IMR-90 (cell line): Measurements from ENCODE around the gene SPPL2C. TPM values are rescaled to one million over a fixed set of nuclear protein-coding genes. Genes with fewer than 3 reads are reported as not detected.

ENCODE experiments used
- ATAC-seq: fragments of 200-7000 bp; cut with Tn5 transposase; 2 replicates; pipeline ENCODE4 v1.9.1; 2020; ENCODE audit warnings: low read depth, mild to moderate bottlenecking, moderate library complexity
- BruUV-seq: library from RNA; stranded (reverse); fragments of 400-500 nt; replicated peaks from 2 replicates; lab custom pipeline; 2021; lab: Mats Ljungman, UMichigan
- CTCF ChIA-PET: fragments of 300-600 bp; formaldehyde crosslinking; extraction: SDS; loops from one replicate; lab custom pipeline; 2021; ENCODE audit warnings: antibody characterized with exemption; lab: Yijun Ruan, JAX
- POLR2A ChIA-PET: fragments of 300-600 bp; sonication (Branson Sonifier 250); formaldehyde crosslinking; loops from one replicate; lab custom pipeline; 2022; ENCODE audit warnings: antibody characterized with exemption; ENCODE audit not compliant: unreplicated experiment; lab: Charles Lee
- DNase-seq: peaks from one replicate; pipeline ENCODE4 v3.0.0; 2013
- H2AFZ ChIP-seq: replicated peaks from 2 replicates; pipeline ENCODE3; 2013; ENCODE audit warnings: low read length, mild to moderate bottlenecking; ENCODE audit not compliant: poor library complexity
- H2AK5ac ChIP-seq: 2 replicates; pipeline ENCODE4 v1.6.1; 2013; ENCODE audit warnings: low read depth, low read length, inconsistent platforms
- H2AK9ac ChIP-seq: replicated peaks from 2 replicates; pipeline ENCODE3; 2013; ENCODE audit warnings: mild to moderate bottlenecking, low read depth, low read length, moderate library complexity; ENCODE audit not compliant: poor library complexity
- H2BK120ac ChIP-seq: 2 replicates; pipeline ENCODE4 v1.6.1; 2013; ENCODE audit warnings: low read depth, low read length, inconsistent platforms
- H2BK15ac ChIP-seq: 3 replicates; pipeline ENCODE4 v1.6.1; 2013; ENCODE audit warnings: low read depth, low read length, inconsistent platforms
- H2BK20ac ChIP-seq: 2 replicates; pipeline ENCODE4 v1.6.1; 2013; ENCODE audit warnings: low read depth, mild to moderate bottlenecking, inconsistent platforms, low read length, moderate library complexity
- H2BK5ac ChIP-seq: 2 replicates; pipeline ENCODE4 v1.6.1; 2013; ENCODE audit warnings: mild to moderate bottlenecking, low read depth, low read length, inconsistent platforms; ENCODE audit not compliant: poor library complexity, severe bottlenecking
- H3K14ac ChIP-seq: replicated peaks from 2 replicates; pipeline ENCODE4 v1.6.1; 2013; ENCODE audit warnings: low read depth, low read length, inconsistent platforms
- H3K18ac ChIP-seq: 2 replicates; pipeline ENCODE4 v1.6.1; 2013; ENCODE audit warnings: low read depth, low read length, control low read depth
- H3K23ac ChIP-seq: 2 replicates; pipeline ENCODE4 v1.6.1; 2013; ENCODE audit warnings: low read depth, low read length, inconsistent platforms
- H3K27ac ChIP-seq: 2 replicates; pipeline ENCODE4 v1.5.1; 2013; ENCODE audit warnings: mild to moderate bottlenecking, control low read depth, low read length; ENCODE audit not compliant: insufficient read depth
- H3K27me3 ChIP-seq: 2 replicates; pipeline ENCODE4 v1.6.1; 2013; ENCODE audit warnings: low read length; ENCODE audit not compliant: control insufficient read depth, insufficient read depth
- H3K36me3 ChIP-seq: 2 replicates; pipeline ENCODE4 v1.6.1; 2013; ENCODE audit warnings: low read length, mixed read lengths; ENCODE audit not compliant: control insufficient read depth, insufficient read depth
- H3K4ac ChIP-seq: 2 replicates; pipeline ENCODE4 v1.6.1; 2013; ENCODE audit warnings: low read depth, low read length, inconsistent platforms
- H3K4me1 ChIP-seq: 2 replicates; pipeline ENCODE4 v1.6.1; 2013; ENCODE audit warnings: low read length, mixed read lengths; ENCODE audit not compliant: control insufficient read depth, insufficient read depth
- H3K4me2 ChIP-seq: 2 replicates; pipeline ENCODE4 v1.6.1; 2013; ENCODE audit warnings: low read depth, mild to moderate bottlenecking, control low read depth, low read length, moderate library complexity
- H3K4me3 ChIP-seq: 2 replicates; pipeline ENCODE4 v1.5.1; 2013; ENCODE audit warnings: low read depth, mild to moderate bottlenecking, control low read depth, low read length, moderate library complexity; ENCODE audit not compliant: insufficient read depth
- H3K56ac ChIP-seq: 2 replicates; pipeline ENCODE4 v1.6.1; 2013; ENCODE audit warnings: low read length, inconsistent platforms; ENCODE audit not compliant: insufficient read depth; ENCODE audit errors: extremely low read depth
- H3K79me1 ChIP-seq, 2 experiments: 2 replicates each; pipeline ENCODE4 v1.6.1; 2013; ENCODE audit warnings: low read length in 2 of 2, inconsistent platforms in 1 of 2, low read depth in 1 of 2
- H3K9ac ChIP-seq: 2 replicates; pipeline ENCODE4 v1.6.1; 2013; ENCODE audit warnings: low read depth, low read length, control low read depth
- H3K9me1 ChIP-seq: 2 replicates; pipeline ENCODE4 v1.6.1; 2013; ENCODE audit warnings: low read length, inconsistent platforms; ENCODE audit not compliant: insufficient read depth
- H3K9me3 ChIP-seq: 2 replicates; pipeline ENCODE4 v1.6.1; 2013; ENCODE audit warnings: low read length; ENCODE audit not compliant: control insufficient read depth, insufficient read depth
- H4K20me1 ChIP-seq: 2 replicates; pipeline ENCODE4 v1.6.1; 2013; ENCODE audit warnings: low read length, inconsistent platforms; ENCODE audit not compliant: insufficient read depth
- H4K5ac ChIP-seq: 2 replicates; pipeline ENCODE4 v1.6.1; 2013; ENCODE audit warnings: mild to moderate bottlenecking, low read depth, low read length, control low read depth
- H4K8ac ChIP-seq, 2 experiments: 2 replicates each; pipeline ENCODE4 v1.6.1; 2013; ENCODE audit warnings: low read depth in 2 of 2, low read length in 2 of 2, control low read depth in 1 of 2, inconsistent platforms in 1 of 2
- H4K91ac ChIP-seq: 2 replicates; pipeline ENCODE4 v1.6.1; 2013; ENCODE audit warnings: low read depth, low read length, inconsistent platforms; ENCODE audit not compliant: insufficient read depth
- BHLHE40 ChIP-seq: fragments of 150-350 bp; IDR thresholded peaks from 2 replicates; pipeline ENCODE4 v1.6.1; 2016; ENCODE audit warnings: mild to moderate bottlenecking, low read depth, low read length
- CEBPB ChIP-seq: IDR thresholded peaks from 2 replicates; pipeline ENCODE4 v1.6.1; 2012; ENCODE audit warnings: low read depth, low read length, improper control_type of control experiment
- CHD1 ChIP-seq: IDR thresholded peaks from 2 replicates; pipeline ENCODE4 v1.6.1; 2012; ENCODE audit warnings: low read depth, low read length, improper control_type of control experiment
- CTCF ChIP-seq: conservative IDR thresholded peaks from 2 replicates; pipeline ENCODE4 v1.5.1; 2012; ENCODE audit warnings: mild to moderate bottlenecking, low read depth, low read length, improper control_type of control experiment
- ELK1 ChIP-seq: fragments of 150-350 bp; IDR thresholded peaks from 2 replicates; pipeline ENCODE4 v1.6.1; 2016; ENCODE audit warnings: low read depth, mild to moderate bottlenecking, low read length, moderate library complexity, borderline replicate concordance
- FOS ChIP-seq: fragments of 150-350 bp; IDR thresholded peaks from 2 replicates; pipeline ENCODE4 v1.6.1; 2016; ENCODE audit warnings: low read depth, low read length
- MAFK ChIP-seq: IDR thresholded peaks from 2 replicates; pipeline ENCODE4 v1.6.1; 2012; ENCODE audit warnings: low read depth, low read length, improper control_type of control experiment
- MAZ ChIP-seq: IDR thresholded peaks from 2 replicates; pipeline ENCODE4 v1.6.1; 2012; ENCODE audit warnings: low read depth, mild to moderate bottlenecking, low read length, improper control_type of control experiment, moderate library complexity, borderline replicate concordance
- MXI1 ChIP-seq: IDR thresholded peaks from 2 replicates; pipeline ENCODE4 v1.6.1; 2012; ENCODE audit warnings: low read depth, mild to moderate bottlenecking, low read length, moderate library complexity, borderline replicate concordance
- NFE2L2 ChIP-seq: fragments of 150-350 bp; IDR thresholded peaks from 2 replicates; pipeline ENCODE4 v1.6.1; 2016; ENCODE audit warnings: low read depth, mild to moderate bottlenecking, low read length
- POLR2A ChIP-seq: IDR thresholded peaks from 2 replicates; pipeline ENCODE4 v1.6.1; 2012; ENCODE audit warnings: mild to moderate bottlenecking, low read depth, low read length
- RAD21 ChIP-seq: IDR thresholded peaks from 2 replicates; pipeline ENCODE4 v1.6.1; 2012; ENCODE audit warnings: low read length, improper control_type of control experiment
- RCOR1 ChIP-seq: IDR thresholded peaks from 2 replicates; pipeline ENCODE4 v1.6.1; 2012; ENCODE audit warnings: mild to moderate bottlenecking, low read length, improper control_type of control experiment; ENCODE audit not compliant: insufficient replicate concordance
- RFX5 ChIP-seq: IDR thresholded peaks from 2 replicates; pipeline ENCODE4 v1.8.0; 2012; ENCODE audit warnings: low read depth, mild to moderate bottlenecking, low read length, moderate library complexity
- SMC3 ChIP-seq: fragments of 150-350 bp; IDR thresholded peaks from 2 replicates; pipeline ENCODE4 v1.6.1; 2016; ENCODE audit warnings: low read depth, mild to moderate bottlenecking, antibody characterized with exemption, low read length, moderate library complexity
- USF2 ChIP-seq: fragments of 150-350 bp; IDR thresholded peaks from 2 replicates; pipeline ENCODE4 v1.6.1; 2017; ENCODE audit warnings: mild to moderate bottlenecking, antibody characterized with exemption, low read length, low read depth
- WGBS, 2 experiments: methylation state at CpG; one replicate each; pipeline versions ENCODE4 v1.1.5 to v1.1.7; 2013; ENCODE audit warnings: missing lambda C conversion rate in 2 of 2; ENCODE audit not compliant: insufficient read length in 1 of 2; ENCODE audit errors: extremely low coverage in 2 of 2; 5-methylcytosine and 5-hydroxymethylcytosine counted together
- dilution Hi-C: fragments of 300-500 bp; cut with HindIII; formaldehyde crosslinking; loops from one replicate; pipeline ENCODE4 v1.14.3; 2018; ENCODE audit warnings: low sequenced_read_pairs; ENCODE audit not compliant: unreplicated experiment
- in situ Hi-C: fragments of 300-500 bp; cut with MboI; formaldehyde crosslinking; loops from 3 replicates; pipeline ENCODE4 v1.14.3; 2019; ENCODE audit warnings: low sequenced_read_pairs, inconsistent platforms, mixed read lengths
- intact Hi-C: fragments of 100-400 bp; cut with micrococcal nuclease; formaldehyde crosslinking; loops from 2 replicates; pipeline ENCODE4 v1.10.0; 2022
- polyA plus RNA-seq, 3 experiments: library from polyadenylated mRNA; depleted of rRNA; stranded (reverse); fragments of >200 nt; gene quantifications; 2 replicates each; pipeline ENCODE4 v1.2.3, GENCODE V29; 2012; ENCODE audit warnings: low replicate concordance in 1 of 3
- total RNA-seq: library from RNA; depleted of rRNA; stranded (reverse); fragments of >200 nt; gene quantifications from 2 replicates; pipeline ENCODE4 v1.2.3, GENCODE V29; 2012

SPPL2C gene
- total and polyA plus RNA-seq, 2 of the 4 experiments (the other 2 are of a cell fraction), result not detected

GRCh38 chr17:45826919-45827588 is 17.6 kb upstream of the SPPL2C start:
- Histone ChIP-seq H3K4me3 (no peak overlapping the region), H2AFZ (no peak overlapping the region), H3K27me3 (peaks cover 32% of the 10 kb centered on the region), H3K4me1 (no peaks in the 10 kb centered on the region), H3K36me3 (no peaks in the 10 kb centered on the region), H3K9ac (no peak overlapping the region), H2BK5ac (no peak overlapping the region), H2AK9ac (no peak overlapping the region), H3K56ac (no peak overlapping the region), H4K5ac (no peak overlapping the region), H3K23ac (no peak overlapping the region), H2AK5ac (no peak overlapping the region), H3K4ac (no peak overlapping the region), H3K18ac (no peak overlapping the region), H3K4me2 (no peak overlapping the region), H3K9me1 (no peaks in the 10 kb centered on the region), H3K14ac (no peak overlapping the region), H4K8ac (no peak overlapping the region), H4K91ac (no peak overlapping the region), H3K79me1 (no peaks in the 10 kb centered on the region), H3K27ac (no peak overlapping the region), H4K20me1 (no peaks in the 10 kb centered on the region), H2BK120ac (no peak overlapping the region), H2BK20ac (no peak overlapping the region), H2BK15ac (no peak overlapping the region), H3K9me3 (no peaks in the 10 kb centered on the region)
- dilution Hi-C loops, result no loop called here
- TF ChIP-seq ELK1 (no peak), POLR2A (no peak), RCOR1 (no peak), BHLHE40 (no peak), CTCF (no peak), CEBPB (no peak), MAZ (no peak), RAD21 (no peak), MXI1 (no peak), NFE2L2 (no peak), MAFK (no peak), SMC3 (no peak), FOS (no peak), USF2 (no peak), RFX5 (no peak), CHD1 (no peak)
- ChIA-PET POLR2A (no interaction called here), CTCF (no interaction called here)
- in situ Hi-C loops, result loop anchor here (25.0 kb wide), 1 partner anchor 415 kb away; no protein-coding TSS in a partner anchor
- intact Hi-C loops, result no loop called here
- ATAC-seq (no peak), DNase-seq (no peak)
- WGBS, 2 experiments, result 20% methylated on average over 1 of the region's 16 CpGs; no CpG with 5 or more reads in 1 of the 2 experiments
- no TSS peak for BruUV-seq
